Activated T-cell treated with anti-CD3 and anti-CD28 coated beads, Interleukin-2, amount 50 U/mL, for 4 hours (primary cell): ENCODE measurements around the gene RAB11FIP3. TPM values are rescaled to one million over a fixed set of nuclear protein-coding genes. Genes with fewer than 3 reads are reported as not detected.

Experiments used
- ATAC-seq, 2 donors: fragments of 200-7000 bp; cut with Tn5 transposase; one replicate each; pipeline ENCODE4 v1.10.0; 2021
- DNase-seq: peaks from one replicate; pipeline ENCODE4 v3.0.0-alpha.2; 2020
- H3K27me3 Mint-ChIP-seq: one replicate; pipeline ENCODE4 v1.8.0; 2021; ENCODE audit warnings: low read depth, mixed read lengths
- H3K36me3 Mint-ChIP-seq: one replicate; pipeline ENCODE4 v1.8.0; 2022; ENCODE audit warnings: mixed read lengths; ENCODE audit not compliant: insufficient read depth
- H3K4me1 Mint-ChIP-seq: one replicate; pipeline ENCODE4 v1.8.0; 2021; ENCODE audit warnings: low read depth, mixed read lengths
- H3K4me3 Mint-ChIP-seq: one replicate; pipeline ENCODE4 v1.8.0; 2021; ENCODE audit warnings: mild to moderate bottlenecking, moderate library complexity, mixed read lengths
- H3K9me3 Mint-ChIP-seq: one replicate; pipeline ENCODE4 v1.8.0; 2021; ENCODE audit warnings: mixed read lengths
- total RNA-seq, 3 donors: library from RNA; stranded (reverse); gene quantifications; one replicate each; pipeline ENCODE4 v1.2.1, GENCODE V29; 2021

Gene RAB11FIP3
- total RNA-seq, 3 donors from 2014 or later, result 28.2 to 31.3 (median 28.8) TPM

DNA sequence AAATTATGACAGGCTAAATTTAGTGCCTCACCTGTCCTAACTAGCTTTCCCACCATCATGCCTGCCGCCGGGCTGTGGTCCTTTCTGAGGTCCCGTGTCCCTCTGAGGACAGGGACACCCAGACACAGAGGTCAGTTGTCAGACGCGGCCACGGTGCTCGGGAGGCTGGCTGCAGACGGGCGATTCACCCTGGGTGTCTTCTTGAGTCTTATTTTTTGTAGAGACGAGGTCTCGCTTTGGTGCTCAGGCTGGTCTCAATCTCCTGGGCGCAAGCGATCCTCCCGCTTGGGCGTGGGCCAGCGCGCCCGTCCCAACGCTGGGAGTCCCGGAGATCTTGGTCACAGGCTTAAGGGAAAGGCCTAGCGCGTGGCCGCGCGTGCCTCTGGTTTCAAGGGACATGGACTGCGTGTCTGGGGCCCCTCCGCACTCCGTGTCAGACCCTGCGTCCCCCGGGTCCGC lies 797 bp upstream of the RAB11FIP3 start:
- ATAC-seq (peak in 1 of 2 donors; percentile 1), DNase-seq (no peak)
- H3K9me3 Mint-ChIP-seq, result no peaks in the 10 kb centered on the region
- peak overlapping the region; percentile 85 for H3K4me3 Mint-ChIP-seq
- H3K36me3 Mint-ChIP-seq, result peaks cover 3% of the 10 kb centered on the region
- peaks cover 29% of the 10 kb centered on the region for H3K4me1 Mint-ChIP-seq
- no peaks in the 10 kb centered on the region for H3K27me3 Mint-ChIP-seq

GRCh38 chr16:425740-426114 lies 278 bp downstream of the RAB11FIP3 start:
- DNase-seq, result peak; percentile 24
- H3K4me1 Mint-ChIP-seq, result peaks cover 29% of the 10 kb centered on the region
- ATAC-seq, result peak; percentile 59 to 69
- peak overlapping the region; percentile 85 for H3K4me3 Mint-ChIP-seq
- H3K36me3 Mint-ChIP-seq, result peaks cover 3% of the 10 kb centered on the region
- no peaks in the 10 kb centered on the region for H3K9me3 Mint-ChIP-seq
- no peaks in the 10 kb centered on the region for H3K27me3 Mint-ChIP-seq

- Mint-ChIP-seq H3K4me1 (peaks cover 31% of the 10 kb centered on the region), H3K9me3 (no peaks in the 10 kb centered on the region), H3K27me3 (no peaks in the 10 kb centered on the region), H3K4me3 (peak overlapping the region; percentile 82), H3K36me3 (peaks cover 6% of the 10 kb centered on the region)
- no peak for DNase-seq
- ATAC-seq, result peak in 1 of 2 donors; percentile 1
These were observed 861 bp downstream of the RAB11FIP3 start for GRCh38 chr16:426115-426905.

DNA sequence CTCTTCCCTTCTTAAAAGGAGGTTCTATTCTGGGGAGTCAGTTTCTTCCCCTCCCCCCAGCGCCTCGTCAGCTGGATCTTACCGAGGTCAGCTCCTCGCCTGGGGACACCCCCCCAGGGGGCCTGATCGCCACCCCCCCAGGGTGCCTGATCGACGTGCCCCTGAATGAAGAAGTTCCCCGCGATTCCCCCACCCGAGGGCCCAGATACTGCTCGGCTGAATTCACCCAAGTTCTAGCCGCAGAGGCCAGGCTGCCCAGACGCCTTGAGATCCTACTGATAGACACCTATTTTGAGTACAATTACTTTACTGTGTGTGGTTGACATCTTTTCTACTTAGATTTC lies 1.4 kb downstream of the RAB11FIP3 start:
- ATAC-seq (no peak), DNase-seq (no peak)
- Mint-ChIP-seq H3K27me3 (no peaks in the 10 kb centered on the region), H3K4me3 (peak overlapping the region; percentile 82), H3K9me3 (no peaks in the 10 kb centered on the region), H3K4me1 (peaks cover 31% of the 10 kb centered on the region), H3K36me3 (peaks cover 6% of the 10 kb centered on the region)

GRCh38 chr16:427250-427649 lies 1.8 kb downstream of the RAB11FIP3 start:
- Mint-ChIP-seq H3K36me3 (peaks cover 6% of the 10 kb centered on the region), H3K9me3 (no peaks in the 10 kb centered on the region), H3K4me1 (peaks cover 31% of the 10 kb centered on the region), H3K27me3 (no peaks in the 10 kb centered on the region), H3K4me3 (peak overlapping the region; percentile 82)
- DNase-seq (no peak), ATAC-seq (no peak)

DNA sequence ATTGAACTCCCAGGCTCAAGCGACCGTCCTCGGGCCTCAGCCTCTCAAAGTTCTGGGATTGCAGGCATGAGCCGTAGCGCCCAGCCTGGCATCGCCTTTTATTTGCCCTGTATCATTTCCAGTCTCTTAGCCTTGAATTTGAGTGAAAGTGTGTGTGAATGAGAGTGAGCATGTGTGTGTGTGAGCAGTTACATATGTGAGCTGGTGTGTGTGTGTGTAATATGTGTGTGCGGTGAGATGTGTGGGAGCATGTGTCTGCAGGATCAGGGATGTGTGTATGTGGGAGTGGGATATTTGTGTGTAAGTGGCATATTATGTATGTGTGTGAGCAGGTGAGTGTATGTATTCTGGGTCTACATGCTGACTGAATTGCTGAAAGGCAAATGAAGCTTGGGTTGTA lies 5.5 kb downstream of the RAB11FIP3 start:
- Mint-ChIP-seq H3K4me3 (no peak overlapping the region), H3K27me3 (no peaks in the 10 kb centered on the region), H3K4me1 (peaks cover 24% of the 10 kb centered on the region), H3K36me3 (peaks cover 8% of the 10 kb centered on the region), H3K9me3 (no peaks in the 10 kb centered on the region)
- DNase-seq (no peak), ATAC-seq (no peak)

DNA sequence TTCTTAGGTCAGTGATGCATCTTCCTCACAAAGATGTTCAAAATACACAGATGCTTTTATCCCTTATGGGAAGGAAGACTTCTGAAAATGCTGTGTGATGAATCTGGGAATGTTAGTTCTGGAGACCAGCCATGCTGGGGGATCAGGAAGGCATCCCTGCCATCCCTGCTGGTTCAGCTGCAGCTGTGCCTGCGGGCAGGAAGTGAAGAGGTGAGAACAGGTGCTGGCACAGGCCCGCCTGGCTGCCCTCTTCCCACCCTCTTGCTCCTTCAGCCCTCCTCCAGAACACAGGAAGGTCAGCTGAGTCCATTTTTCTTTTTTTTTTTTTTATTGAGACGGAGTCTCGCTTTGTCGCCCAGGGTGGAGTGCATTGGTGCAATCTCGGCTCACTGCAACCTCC lies 15.2 kb downstream of the RAB11FIP3 start:
- no peaks in the 10 kb centered on the region for H3K27me3 Mint-ChIP-seq
- DNase-seq (no peak), ATAC-seq (no peak)
- H3K36me3 Mint-ChIP-seq, result peaks cover 13% of the 10 kb centered on the region
- H3K9me3 Mint-ChIP-seq, result no peaks in the 10 kb centered on the region
- no peak overlapping the region for H3K4me3 Mint-ChIP-seq
- peaks cover 2% of the 10 kb centered on the region for H3K4me1 Mint-ChIP-seq

DNA sequence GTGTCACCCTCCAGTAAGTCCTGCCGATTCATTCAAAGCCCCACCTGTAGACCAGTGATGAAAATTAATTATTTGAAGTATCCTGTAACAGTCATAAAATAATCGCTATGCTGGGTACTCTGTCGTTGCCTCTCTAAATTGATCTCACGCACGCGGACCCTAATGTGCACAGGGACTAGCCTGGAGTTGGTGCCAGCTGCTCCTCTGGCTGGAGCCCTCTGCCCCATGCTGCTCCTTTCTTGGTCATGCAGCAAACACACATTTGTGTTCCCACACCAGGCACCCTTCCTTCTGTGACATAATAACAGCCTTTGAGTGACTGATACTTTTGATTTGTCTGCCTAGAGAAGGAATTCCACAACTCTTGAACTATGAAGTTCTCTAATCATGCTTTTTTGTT lies 16.0 kb downstream of the RAB11FIP3 start:
- DNase-seq (no peak), ATAC-seq (no peak)
- H3K4me3 Mint-ChIP-seq, result no peak overlapping the region
- H3K4me1 Mint-ChIP-seq, result peaks cover 2% of the 10 kb centered on the region
- H3K27me3 Mint-ChIP-seq, result no peaks in the 10 kb centered on the region
- no peaks in the 10 kb centered on the region for H3K9me3 Mint-ChIP-seq
- peaks cover 13% of the 10 kb centered on the region for H3K36me3 Mint-ChIP-seq

DNA sequence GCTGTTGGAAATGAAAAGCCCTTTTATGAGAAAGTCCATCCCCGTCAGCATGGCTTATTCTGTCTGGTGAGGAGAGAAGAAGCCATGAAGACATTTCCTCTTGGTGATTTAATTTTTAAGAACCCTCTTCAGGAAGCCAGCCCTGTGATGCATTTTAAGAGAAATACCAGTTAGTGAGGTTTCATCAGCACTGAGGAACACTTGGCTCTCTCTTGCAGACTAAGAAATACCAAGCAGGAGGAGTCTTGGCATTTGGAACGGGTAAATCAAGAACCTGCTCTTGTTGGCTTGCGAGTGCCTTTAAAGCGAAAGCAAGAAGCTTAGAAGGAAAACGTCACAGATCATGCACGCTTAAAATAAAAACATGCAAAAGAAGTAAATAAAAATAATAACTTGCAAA lies 17.5 kb downstream of the RAB11FIP3 start:
- no peak for ATAC-seq
- no peak overlapping the region for H3K4me3 Mint-ChIP-seq
- peaks cover 2% of the 10 kb centered on the region for H3K4me1 Mint-ChIP-seq
- H3K36me3 Mint-ChIP-seq, result peaks cover 13% of the 10 kb centered on the region
- no peak for DNase-seq
- no peaks in the 10 kb centered on the region for H3K27me3 Mint-ChIP-seq
- H3K9me3 Mint-ChIP-seq, result no peaks in the 10 kb centered on the region

DNA sequence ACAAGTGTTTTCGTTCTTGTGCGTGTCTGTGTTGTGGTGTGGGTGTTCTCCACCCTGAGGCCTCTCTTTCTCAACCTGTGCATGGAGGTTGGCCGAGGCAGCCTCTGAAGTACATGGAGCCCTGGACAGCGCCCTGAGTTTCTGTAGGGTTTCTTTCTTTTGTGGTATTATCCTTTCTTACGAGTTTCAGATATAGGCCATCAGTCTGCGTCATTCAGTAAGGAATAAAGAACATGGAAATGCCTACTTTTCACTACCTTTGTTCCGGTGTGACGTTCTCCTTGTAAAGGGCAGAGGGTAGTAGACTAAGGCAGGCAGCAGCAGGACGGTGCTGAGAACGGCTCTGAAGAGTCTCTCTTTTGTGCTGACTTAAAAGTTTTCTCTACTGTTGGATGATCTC lies 18.6 kb downstream of the RAB11FIP3 start:
- Mint-ChIP-seq H3K9me3 (no peaks in the 10 kb centered on the region), H3K36me3 (peaks cover 14% of the 10 kb centered on the region), H3K4me1 (peaks cover 2% of the 10 kb centered on the region), H3K27me3 (no peaks in the 10 kb centered on the region), H3K4me3 (no peak overlapping the region)
- ATAC-seq, result no peak
- DNase-seq, result no peak

- ATAC-seq, result no peak
- H3K9me3 Mint-ChIP-seq, result no peaks in the 10 kb centered on the region
- H3K36me3 Mint-ChIP-seq, result peaks cover 8% of the 10 kb centered on the region
- no peaks in the 10 kb centered on the region for H3K27me3 Mint-ChIP-seq
- no peak overlapping the region for H3K4me3 Mint-ChIP-seq
- no peak for DNase-seq
- H3K4me1 Mint-ChIP-seq, result no peaks in the 10 kb centered on the region
These were observed 20.1 kb downstream of the RAB11FIP3 start for GRCh38 chr16:445566-445965.

GRCh38 chr16:450385-450784 lies 24.9 kb downstream of the RAB11FIP3 start:
- Mint-ChIP-seq H3K27me3 (no peaks in the 10 kb centered on the region), H3K36me3 (peaks cover 1% of the 10 kb centered on the region), H3K9me3 (no peaks in the 10 kb centered on the region), H3K4me1 (peaks cover 7% of the 10 kb centered on the region), H3K4me3 (no peak overlapping the region)
- ATAC-seq (no peak), DNase-seq (no peak)

- ATAC-seq, result no peak
- Mint-ChIP-seq H3K4me3 (no peak overlapping the region), H3K4me1 (peaks cover 7% of the 10 kb centered on the region), H3K9me3 (no peaks in the 10 kb centered on the region), H3K36me3 (peaks cover 1% of the 10 kb centered on the region), H3K27me3 (no peaks in the 10 kb centered on the region)
- DNase-seq, result no peak
These were observed 25.5 kb downstream of the RAB11FIP3 start for GRCh38 chr16:450785-451512.

DNA sequence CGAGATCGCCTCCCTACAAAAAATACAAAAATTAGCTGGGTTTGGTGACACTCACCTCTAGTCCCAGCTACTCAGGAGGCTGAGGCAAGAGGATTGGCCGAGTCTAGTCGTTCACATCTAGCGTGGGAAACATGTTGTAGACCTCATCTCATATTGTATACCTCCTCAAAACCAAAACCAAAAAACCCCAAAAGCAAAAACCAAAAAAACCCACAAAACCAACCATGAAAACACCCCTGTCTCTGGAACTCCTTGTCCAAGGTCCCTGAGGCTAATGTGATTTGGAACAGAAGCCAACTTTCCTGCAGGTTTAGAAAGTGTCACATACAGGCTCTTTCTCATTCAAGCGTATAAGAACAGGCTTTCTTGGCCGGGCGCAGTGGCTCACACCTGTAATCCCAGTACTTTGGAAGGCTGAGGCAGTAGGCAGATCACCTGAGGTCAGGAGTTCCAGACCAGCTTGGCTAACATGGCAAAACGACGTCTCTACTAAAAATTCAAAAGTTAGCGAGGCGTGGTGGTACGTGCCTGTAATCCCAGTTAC lies 29.0 kb downstream of the RAB11FIP3 start:
- Mint-ChIP-seq H3K36me3 (no peaks in the 10 kb centered on the region), H3K9me3 (no peaks in the 10 kb centered on the region), H3K4me3 (no peak overlapping the region), H3K4me1 (peaks cover 7% of the 10 kb centered on the region), H3K27me3 (no peaks in the 10 kb centered on the region)
- ATAC-seq (no peak), DNase-seq (no peak)

DNA sequence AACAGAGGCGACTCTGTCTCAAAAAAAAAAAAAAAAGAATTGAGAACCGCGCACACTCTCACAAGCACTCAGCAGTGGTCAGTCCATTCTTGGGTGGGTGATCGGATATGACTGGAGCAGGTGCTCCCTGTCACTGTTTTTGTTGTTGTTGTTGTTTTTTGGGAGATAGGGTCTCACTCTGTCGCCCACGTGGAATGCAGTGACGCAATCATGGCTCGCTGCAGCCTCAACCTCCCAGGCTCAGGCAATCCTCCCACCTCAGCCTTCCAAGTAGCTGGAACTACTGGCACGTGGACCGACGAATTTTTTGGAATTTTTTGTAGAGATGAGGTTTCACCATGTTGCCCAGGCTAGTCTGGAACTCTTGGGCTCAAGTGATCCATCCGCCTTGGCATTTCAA lies 30.0 kb downstream of the RAB11FIP3 start:
- ATAC-seq (no peak), DNase-seq (no peak)
- no peaks in the 10 kb centered on the region for H3K27me3 Mint-ChIP-seq
- no peaks in the 10 kb centered on the region for H3K36me3 Mint-ChIP-seq
- H3K4me3 Mint-ChIP-seq, result no peak overlapping the region
- peaks cover 7% of the 10 kb centered on the region for H3K4me1 Mint-ChIP-seq
- H3K9me3 Mint-ChIP-seq, result no peaks in the 10 kb centered on the region
